OCI-LY1 (cell line): ENCODE data around the gene ZNF460.

Experiments
- H2AFZ ChIP-seq: fragments of 200-600 bp; sonication (generic), shearing (Covaris generic); 2 replicates; pipeline ENCODE4 v1.6.0; 2014; ENCODE audit warnings: antibody characterized with exemption, mild to moderate bottlenecking, low read length
- H3F3A ChIP-seq: fragments of 200-600 bp; sonication (generic), shearing (Covaris generic); 2 replicates; pipeline ENCODE4 v1.6.0; 2014; ENCODE audit warnings: mild to moderate bottlenecking, antibody characterized with exemption, low read length, moderate library complexity; ENCODE audit not compliant: insufficient read depth
- H3K27ac ChIP-seq: fragments of 200-600 bp; sonication (generic); 2 replicates; pipeline ENCODE4 v1.5.1; 2014; ENCODE audit warnings: low read length, mixed run types, mild to moderate bottlenecking, low read depth; ENCODE audit not compliant: poor library complexity, severe bottlenecking
- H3K27me3 ChIP-seq: fragments of 200-600 bp; sonication (generic); 2 replicates; pipeline ENCODE4 v1.6.0; 2014; ENCODE audit warnings: antibody characterized with exemption, mild to moderate bottlenecking, low read length, moderate library complexity; ENCODE audit not compliant: insufficient read depth
- H3K36me3 ChIP-seq: fragments of 200-600 bp; sonication (generic); 2 replicates; pipeline ENCODE4 v1.6.1; 2014; ENCODE audit warnings: mild to moderate bottlenecking, antibody characterized with exemption, low read length, moderate library complexity, mixed read lengths; ENCODE audit not compliant: insufficient read depth
- H3K4me1 ChIP-seq: fragments of 200-600 bp; sonication (generic); 2 replicates; pipeline ENCODE4 v1.5.1; 2014; ENCODE audit warnings: mild to moderate bottlenecking, low read length, moderate library complexity; ENCODE audit not compliant: insufficient read depth, severe bottlenecking
- H3K4me2 ChIP-seq: fragments of 200-600 bp; sonication (generic), shearing (Covaris generic); 2 replicates; pipeline ENCODE4 v1.6.1; 2014; ENCODE audit warnings: low read length
- H3K4me3 ChIP-seq: fragments of 200-600 bp; sonication (generic); 2 replicates; pipeline ENCODE4 v1.5.1; 2014; ENCODE audit warnings: low read length, low read depth, mild to moderate bottlenecking, mixed read lengths; ENCODE audit not compliant: poor library complexity, severe bottlenecking
- H3K79me2 ChIP-seq: fragments of 200-600 bp; shearing (Covaris generic); 2 replicates; pipeline ENCODE4 v1.6.1; 2016; ENCODE audit warnings: mixed run types, low read length, mixed read lengths; ENCODE audit not compliant: insufficient read depth
- H3K9ac ChIP-seq: fragments of 200-600 bp; sonication (generic), shearing (Covaris generic); 2 replicates; pipeline ENCODE4 v1.6.1; 2014; ENCODE audit warnings: mild to moderate bottlenecking, low read length, mixed read lengths
- H3K9me2 ChIP-seq: fragments of 200-600 bp; sonication (generic), shearing (Covaris generic); 2 replicates; pipeline ENCODE4 v1.6.1; 2014; ENCODE audit warnings: low read depth, mild to moderate bottlenecking, low read length, mixed read lengths
- H3K9me3 ChIP-seq: fragments of 200-600 bp; shearing (Covaris generic); 2 replicates; pipeline ENCODE4 v1.6.1; 2014; ENCODE audit warnings: low read length, mixed read lengths
- H4K20me1 ChIP-seq: fragments of 200-600 bp; sonication (generic), shearing (Covaris generic); 2 replicates; pipeline ENCODE4 v1.6.0; 2016; ENCODE audit warnings: mild to moderate bottlenecking, low read length; ENCODE audit not compliant: insufficient read depth
- CTCF ChIP-seq: fragments of 200-600 bp; sonication (generic), shearing (Covaris generic); IDR thresholded peaks from 2 replicates; pipeline ENCODE4 v1.5.1; 2017; ENCODE audit warnings: mild to moderate bottlenecking, antibody characterized with exemption, low read length, moderate library complexity, mixed read lengths
- EZH2 ChIP-seq: fragments of 200-600 bp; sonication (generic), shearing (Covaris generic); IDR thresholded peaks from 2 replicates; pipeline ENCODE4 v1.8.0; 2017; ENCODE audit warnings: borderline replicate concordance, mixed run types, mild to moderate bottlenecking, antibody characterized with exemption, low read length, moderate library complexity, mixed read lengths

ZNF460 gene

GRCh38 chr19:57338877-57339276 lies 58.6 kb downstream of the ZNF460 start:
- Histone ChIP-seq H2AFZ (no peak overlapping the region), H3K9me3 (no peaks in the 10 kb centered on the region), H3K27me3 (no peaks in the 10 kb centered on the region), H3K27ac (no peak overlapping the region), H3K36me3 (no peaks in the 10 kb centered on the region), H3K9ac (no peak overlapping the region), H3K4me3 (no peak overlapping the region), H3K79me2 (no peaks in the 10 kb centered on the region), H3K4me1 (no peaks in the 10 kb centered on the region), H3K9me2 (no peaks in the 10 kb centered on the region), H3K4me2 (no peak overlapping the region), H4K20me1 (no peaks in the 10 kb centered on the region), H3F3A (no peaks in the 10 kb centered on the region)
- no peak for TF ChIP-seq CTCF
- TF ChIP-seq EZH2: no peak

- Histone ChIP-seq H3F3A (no peaks in the 10 kb centered on the region), H2AFZ (no peak overlapping the region), H3K9me2 (no peaks in the 10 kb centered on the region), H3K9me3 (no peaks in the 10 kb centered on the region), H3K9ac (no peak overlapping the region), H3K4me3 (no peak overlapping the region), H3K36me3 (no peaks in the 10 kb centered on the region), H4K20me1 (no peaks in the 10 kb centered on the region), H3K79me2 (no peaks in the 10 kb centered on the region), H3K27ac (no peak overlapping the region), H3K4me1 (no peaks in the 10 kb centered on the region), H3K27me3 (no peaks in the 10 kb centered on the region), H3K4me2 (no peak overlapping the region)
- no peak for TF ChIP-seq CTCF
- TF ChIP-seq EZH2: no peak
Observed at GRCh38 chr19:57342582-57342981, 62.3 kb downstream of the ZNF460 start.
